A549 (cell line): Measurements from ENCODE around the gene RAD54L. TPM values are rescaled to one million over a fixed set of nuclear protein-coding genes. Genes with fewer than 3 reads are reported as not detected.

ENCODE experiments used
- ATAC-seq, 2 experiments: fragments of 200-7000 bp in 1 of 2; fragments of >200 bp in 1 of 2; cut with Nextera tagmentation in 1 of 2; cut with Tn5 transposase in 1 of 2; 3 replicates each; pipeline versions ENCODE4 v1.8.0 to v1.9.1; 2018 to 2020; ENCODE audit warnings: mild to moderate bottlenecking in 1 of 2, moderate library complexity in 1 of 2
- CTCF ChIA-PET: fragments of 300-600 bp; sonication (Branson Sonifier 250); formaldehyde crosslinking; extraction: SDS; loops from one replicate; lab custom pipeline; 2021; ENCODE audit warnings: antibody characterized with exemption, inconsistent platforms; lab: Yijun Ruan, JAX
- POLR2A ChIA-PET: fragments of 350-600 bp; formaldehyde crosslinking; extraction: SDS; loops from one replicate; lab custom pipeline; 2021; ENCODE audit warnings: antibody characterized with exemption, inconsistent platforms; lab: Yijun Ruan, JAX
- DNase-seq, 2 experiments: peaks; one replicate each; pipeline versions ENCODE4 v3.0.0 to v3.0.0-alpha.2; 2011 to 2016; ENCODE audit warnings: low read depth in 1 of 2, low spot score in 1 of 2
- FAIRE-seq: peaks from 2 replicates; lab custom pipeline; 2011; peaks lifted over from hg19 to GRCh38; lab: Jason Lieb, UNC
- H3K27ac ChIP-seq, 2 experiments: fragments of >200 bp; sonication (Bioruptor Twin); formaldehyde crosslinking; 3 replicates each; pipeline ENCODE4 v1.5.1; 2016 to 2017
- H3K4me1 ChIP-seq: fragments of >200 bp; sonication (Bioruptor Twin); formaldehyde crosslinking; 3 replicates; pipeline ENCODE4 v1.6.1; 2016
- H3K4me2 ChIP-seq: fragments of >200 bp; sonication (Bioruptor Twin); formaldehyde crosslinking; 3 replicates; pipeline ENCODE4 v1.6.1; 2016
- H3K4me3 ChIP-seq: fragments of >200 bp; sonication (Bioruptor Twin); formaldehyde crosslinking; 3 replicates; pipeline ENCODE4 v1.5.1; 2016
- H3K9me3 ChIP-seq: fragments of >200 bp; sonication (Bioruptor Twin); formaldehyde crosslinking; 3 replicates; pipeline ENCODE4 v1.6.1; 2016
- EHF ChIP-seq: fragments of 250-450 bp; sonication (Bioruptor Pico); IDR thresholded peaks from 2 replicates; pipeline ENCODE4 v1.5.0; 2020; ENCODE audit warnings: mild to moderate bottlenecking
- ESRRA ChIP-seq: fragments of 150-350 bp; IDR thresholded peaks from 2 replicates; pipeline ENCODE4 v1.6.1; 2014; ENCODE audit warnings: mild to moderate bottlenecking, low read length, borderline replicate concordance
- FOSB ChIP-seq: fragments of 250-450 bp; sonication (Bioruptor Pico); IDR thresholded peaks from 2 replicates; pipeline ENCODE4 v1.5.0; 2020; ENCODE audit warnings: mild to moderate bottlenecking, moderate library complexity
- GATA3 ChIP-seq: IDR thresholded peaks from 2 replicates; pipeline ENCODE4 v1.6.1; 2012; ENCODE audit warnings: borderline replicate concordance
- HDAC2 ChIP-seq: fragments of 200-600 bp; sonication (generic); IDR thresholded peaks from 2 replicates; pipeline ENCODE4 v1.6.1; 2016
- JUN ChIP-seq, 2 experiments: fragments of >200 bp; sonication (Bioruptor Twin); formaldehyde crosslinking; IDR thresholded peaks; 2 replicates in 1 of 2; 3 replicates in 1 of 2; pipeline ENCODE4 v1.6.1; 2016 to 2017
- KDM1A ChIP-seq: fragments of 200-600 bp; sonication (generic); IDR thresholded peaks from 2 replicates; pipeline ENCODE4 v1.6.1; 2016; ENCODE audit warnings: low read depth, mild to moderate bottlenecking
- KDM5A ChIP-seq: fragments of 200-600 bp; sonication (generic); IDR thresholded peaks from 2 replicates; pipeline ENCODE4 v1.6.1; 2016; ENCODE audit warnings: antibody characterized with exemption, mild to moderate bottlenecking
- NPAS2 ChIP-seq: fragments of 250-450 bp; sonication (Bioruptor Pico); IDR thresholded peaks from 2 replicates; pipeline ENCODE4 v1.8.0; 2022; ENCODE audit warnings: mild to moderate bottlenecking, moderate library complexity, borderline replicate concordance
- PHF8 ChIP-seq: fragments of 200-600 bp; sonication (generic); IDR thresholded peaks from 2 replicates; pipeline ENCODE4 v1.6.1; 2016; ENCODE audit warnings: low read depth, mild to moderate bottlenecking, antibody characterized with exemption, moderate library complexity, borderline replicate concordance
- RAD21 ChIP-seq, 2 experiments: fragments of >200 bp in 1 of 2; sonication (Bioruptor Twin) in 1 of 2; formaldehyde crosslinking in 1 of 2; IDR thresholded peaks in 1 of 2; conservative IDR thresholded peaks in 1 of 2; 2 replicates in 1 of 2; 3 replicates in 1 of 2; pipeline ENCODE4 v1.6.1; 2012 to 2018; ENCODE audit warnings: inconsistent platforms in 1 of 2
- RFX5 ChIP-seq: fragments of 450-650 bp; IDR thresholded peaks from 2 replicates; pipeline ENCODE4 v1.7.1; 2014; ENCODE audit warnings: antibody characterized with exemption, mild to moderate bottlenecking, moderate library complexity
- RNF2 ChIP-seq: fragments of 200-600 bp; sonication (generic); IDR thresholded peaks from 2 replicates; pipeline ENCODE4 v1.6.1; 2016; ENCODE audit warnings: low read depth, mild to moderate bottlenecking, antibody characterized with exemption, moderate library complexity, borderline replicate concordance
- SMC3 ChIP-seq: fragments of >200 bp; sonication (Bioruptor Twin); formaldehyde crosslinking; IDR thresholded peaks from 3 replicates; pipeline ENCODE4 v1.6.1; 2018; ENCODE audit warnings: inconsistent platforms
- SREBF2 ChIP-seq: fragments of 450-650 bp; IDR thresholded peaks from 2 replicates; pipeline ENCODE4 v1.6.1; 2014; ENCODE audit warnings: mild to moderate bottlenecking, moderate library complexity
- TP53 ChIP-seq: fragments of 250-450 bp; sonication (Bioruptor Pico); IDR thresholded peaks from 2 replicates; pipeline ENCODE4 v1.5.0; 2021; ENCODE audit warnings: mild to moderate bottlenecking, moderate library complexity
- ZSCAN20 ChIP-seq: fragments of 250-450 bp; sonication (Bioruptor Pico); IDR thresholded peaks from 2 replicates; pipeline ENCODE4 v1.8.0; 2022; ENCODE audit warnings: mild to moderate bottlenecking, moderate library complexity
- WGBS: methylation state at CpG from one replicate; pipeline ENCODE4 v1.1.6; 2017; ENCODE audit errors: missing lambda C conversion rate; 5-methylcytosine and 5-hydroxymethylcytosine counted together
- polyA plus RNA-seq, 4 experiments: library from polyadenylated mRNA; depleted of rRNA in 3 of 4; stranded (reverse); fragments of >200 nt; fragmentation: RNase III in 1 of 4; extraction: RNeasy Plus Mini Kit Qiagen cat#74134 plus additional on column Dnase treatment in 1 of 4; gene quantifications; 2 replicates in 3 of 4; 3 replicates in 1 of 4; pipeline ENCODE4 v1.2.3, GENCODE V29; 2011 to 2017
- TF ChIP-seq, protein P1 (sequence below): IDR thresholded peaks from 2 replicates; pipeline ENCODE4 v1.6.1; 2012; ENCODE audit warnings: low read depth, borderline replicate concordance
- TF ChIP-seq, protein P2 (sequence below): fragments of 250-450 bp; sonication (Bioruptor Pico); IDR thresholded peaks from 2 replicates; pipeline ENCODE4 v1.5.0; 2021; ENCODE audit warnings: mild to moderate bottlenecking, moderate library complexity, borderline replicate concordance
- TF ChIP-seq, protein P3 (sequence below): fragments of 250-450 bp; sonication (Bioruptor Pico); IDR thresholded peaks from 2 replicates; pipeline ENCODE4 v1.5.0; 2020; ENCODE audit warnings: low read depth, mild to moderate bottlenecking, moderate library complexity
- TF ChIP-seq, protein P4 (sequence below): fragments of >200 bp; sonication (Bioruptor Twin); formaldehyde crosslinking; IDR thresholded peaks from 3 replicates; pipeline ENCODE4 v1.5.1; 2016
- TF ChIP-seq, protein P5 (sequence below): fragments of 150-350 bp; IDR thresholded peaks from 2 replicates; pipeline ENCODE4 v1.6.1; 2014; ENCODE audit warnings: low read depth, mild to moderate bottlenecking, low read length
- TF ChIP-seq, protein P6 (sequence below): fragments of >200 bp; sonication (Bioruptor Twin); formaldehyde crosslinking; IDR thresholded peaks from 2 replicates; pipeline ENCODE4 v1.6.1; 2016

Gene RAD54L
- polyA plus RNA-seq, 2 of the 4 experiments (the other 2 are of a cell fraction), result 10.9 to 14.0 TPM

DNA sequence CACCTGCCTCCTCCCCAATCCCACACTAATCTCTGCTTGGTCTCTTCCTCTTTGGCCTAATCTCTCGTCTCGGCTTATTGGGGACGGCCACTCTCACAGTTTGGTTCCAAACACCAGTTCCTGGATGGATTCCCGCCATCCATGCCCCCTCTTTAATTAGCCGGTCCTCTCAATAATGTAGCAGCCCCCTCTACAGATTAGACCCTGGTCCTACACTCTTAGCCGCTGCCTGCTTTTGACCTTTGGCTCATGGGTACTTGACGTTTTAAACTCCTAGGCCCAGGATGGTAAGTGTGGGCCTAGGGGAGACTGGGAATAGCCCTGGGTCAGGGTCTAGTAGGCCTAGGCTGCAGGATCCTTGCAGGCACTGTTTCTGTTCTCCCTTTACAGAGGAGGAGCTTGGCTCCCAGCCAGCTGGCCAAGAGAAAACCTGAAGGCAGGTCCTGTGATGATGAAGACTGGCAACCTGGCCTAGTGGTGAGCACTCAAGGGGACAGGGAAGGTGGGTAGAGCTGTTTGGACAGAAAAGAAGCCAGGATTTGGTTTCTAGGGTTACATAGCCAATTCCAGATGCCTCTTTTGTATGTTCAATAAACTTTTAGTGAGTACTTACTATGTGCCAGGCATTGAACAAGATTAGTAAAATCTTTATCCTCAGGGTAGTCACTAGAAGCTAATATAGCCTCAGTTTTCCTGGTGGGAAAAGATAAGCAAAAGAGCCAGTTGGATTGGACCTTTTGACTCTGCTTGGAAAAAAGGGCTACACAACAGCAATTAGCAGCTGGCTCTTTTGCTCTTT, 758 bp downstream of the RAD54L start:
- no peaks in the 10 kb centered on the region for H3K9me3 ChIP-seq
- peak overlapping the region; percentile 73 to 91 for H3K27ac ChIP-seq
- DNase-seq (peak; percentile 30 to 37), ATAC-seq (peak in 1 of 2 experiments; percentile 14; a peak in 3 of 6 replicates), FAIRE-seq (no peak)
- ChIA-PET CTCF (no interaction called here), POLR2A (no interaction called here)
- peak overlapping the region; percentile 80 for H3K4me3 ChIP-seq
- H3K4me1 ChIP-seq, result peaks cover 12% of the 10 kb centered on the region
- 1% methylated on average over 7 of the region's 7 CpGs for WGBS
- peak overlapping the region; percentile 96 for H3K4me2 ChIP-seq
- no peak for TF ChIP-seq FOSB (CRISPR knock-in tag)
- TF ChIP-seq PHF8, result no peak
- no peak for TF ChIP-seq SMC3
- no peak for TF ChIP-seq RNF2
- no peak for TF ChIP-seq KDM5A
- no peak for TF ChIP-seq GATA3
- TF ChIP-seq, protein P1, sequence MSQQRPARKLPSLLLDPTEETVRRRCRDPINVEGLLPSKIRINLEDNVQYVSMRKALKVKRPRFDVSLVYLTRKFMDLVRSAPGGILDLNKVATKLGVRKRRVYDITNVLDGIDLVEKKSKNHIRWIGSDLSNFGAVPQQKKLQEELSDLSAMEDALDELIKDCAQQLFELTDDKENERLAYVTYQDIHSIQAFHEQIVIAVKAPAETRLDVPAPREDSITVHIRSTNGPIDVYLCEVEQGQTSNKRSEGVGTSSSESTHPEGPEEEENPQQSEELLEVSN, result no peak
- TF ChIP-seq SREBF2, result no peak
- TF ChIP-seq, protein P2, sequence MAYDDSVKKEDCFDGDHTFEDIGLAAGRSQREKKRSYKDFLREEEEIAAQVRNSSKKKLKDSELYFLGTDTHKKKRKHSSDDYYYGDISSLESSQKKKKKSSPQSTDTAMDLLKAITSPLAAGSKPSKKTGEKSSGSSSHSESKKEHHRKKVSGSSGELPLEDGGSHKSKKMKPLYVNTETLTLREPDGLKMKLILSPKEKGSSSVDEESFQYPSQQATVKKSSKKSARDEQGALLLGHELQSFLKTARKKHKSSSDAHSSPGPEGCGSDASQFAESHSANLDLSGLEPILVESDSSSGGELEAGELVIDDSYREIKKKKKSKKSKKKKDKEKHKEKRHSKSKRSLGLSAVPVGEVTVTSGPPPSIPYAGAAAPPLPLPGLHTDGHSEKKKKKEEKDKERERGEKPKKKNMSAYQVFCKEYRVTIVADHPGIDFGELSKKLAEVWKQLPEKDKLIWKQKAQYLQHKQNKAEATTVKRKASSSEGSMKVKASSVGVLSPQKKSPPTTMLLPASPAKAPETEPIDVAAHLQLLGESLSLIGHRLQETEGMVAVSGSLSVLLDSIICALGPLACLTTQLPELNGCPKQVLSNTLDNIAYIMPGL, result no peak
- no peak for TF ChIP-seq RFX5
- TF ChIP-seq RAD21 (conservative IDR thresholded peaks at IDR 0.05 in 1 of 2, IDR thresholded peaks at IDR 0.05 in 1 of 2), result no peak

DNA sequence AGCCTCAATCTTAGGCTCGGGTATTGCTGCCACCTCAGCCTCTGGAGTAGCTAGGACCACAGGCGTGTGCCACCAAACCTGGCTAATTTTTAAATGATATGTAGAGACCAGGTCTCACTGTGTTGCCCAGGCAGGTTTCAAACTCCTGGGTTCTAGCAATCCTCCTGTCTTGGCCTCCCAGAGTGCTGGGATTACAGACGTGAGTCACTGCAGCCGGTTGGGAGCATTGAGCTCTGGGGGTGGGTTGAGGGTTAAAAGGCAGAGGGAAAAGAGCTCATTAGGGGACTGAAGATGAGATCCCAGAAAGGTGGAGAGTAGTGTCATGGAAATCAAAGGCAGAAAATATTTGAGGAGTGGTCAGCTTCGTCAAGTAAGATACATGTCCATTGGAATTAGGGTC, 7.1 kb downstream of the RAD54L start:
- H3K4me1 ChIP-seq, result no peaks in the 10 kb centered on the region
- no peaks in the 10 kb centered on the region for H3K9me3 ChIP-seq
- DNase-seq (no peak), ATAC-seq (no peak), FAIRE-seq (no peak)
- CTCF ChIA-PET, result interaction anchor here (1.1 kb wide), 1 partner anchor 21 kb away, joined by 3 read pairs; no protein-coding TSS in a partner anchor
- no peak overlapping the region for H3K4me2 ChIP-seq
- H3K4me3 ChIP-seq, result no peak overlapping the region
- no peak overlapping the region for H3K27ac ChIP-seq
- POLR2A ChIA-PET, result no interaction called here
- 95% methylated on average over 5 of the region's 5 CpGs for WGBS
- TF ChIP-seq KDM5A, result no peak
- TF ChIP-seq, protein P2, result no peak
- TF ChIP-seq, protein P3, sequence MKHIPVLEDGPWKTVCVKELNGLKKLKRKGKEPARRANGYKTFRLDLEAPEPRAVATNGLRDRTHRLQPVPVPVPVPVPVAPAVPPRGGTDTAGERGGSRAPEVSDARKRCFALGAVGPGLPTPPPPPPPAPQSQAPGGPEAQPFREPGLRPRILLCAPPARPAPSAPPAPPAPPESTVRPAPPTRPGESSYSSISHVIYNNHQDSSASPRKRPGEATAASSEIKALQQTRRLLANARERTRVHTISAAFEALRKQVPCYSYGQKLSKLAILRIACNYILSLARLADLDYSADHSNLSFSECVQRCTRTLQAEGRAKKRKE, result no peak
- TF ChIP-seq ZSCAN20 (CRISPR knock-in tag), result no peak
- TF ChIP-seq, protein P4, sequence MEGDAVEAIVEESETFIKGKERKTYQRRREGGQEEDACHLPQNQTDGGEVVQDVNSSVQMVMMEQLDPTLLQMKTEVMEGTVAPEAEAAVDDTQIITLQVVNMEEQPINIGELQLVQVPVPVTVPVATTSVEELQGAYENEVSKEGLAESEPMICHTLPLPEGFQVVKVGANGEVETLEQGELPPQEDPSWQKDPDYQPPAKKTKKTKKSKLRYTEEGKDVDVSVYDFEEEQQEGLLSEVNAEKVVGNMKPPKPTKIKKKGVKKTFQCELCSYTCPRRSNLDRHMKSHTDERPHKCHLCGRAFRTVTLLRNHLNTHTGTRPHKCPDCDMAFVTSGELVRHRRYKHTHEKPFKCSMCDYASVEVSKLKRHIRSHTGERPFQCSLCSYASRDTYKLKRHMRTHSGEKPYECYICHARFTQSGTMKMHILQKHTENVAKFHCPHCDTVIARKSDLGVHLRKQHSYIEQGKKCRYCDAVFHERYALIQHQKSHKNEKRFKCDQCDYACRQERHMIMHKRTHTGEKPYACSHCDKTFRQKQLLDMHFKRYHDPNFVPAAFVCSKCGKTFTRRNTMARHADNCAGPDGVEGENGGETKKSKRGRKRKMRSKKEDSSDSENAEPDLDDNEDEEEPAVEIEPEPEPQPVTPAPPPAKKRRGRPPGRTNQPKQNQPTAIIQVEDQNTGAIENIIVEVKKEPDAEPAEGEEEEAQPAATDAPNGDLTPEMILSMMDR, result no peak
- TF ChIP-seq TP53 (CRISPR knock-in tag), result no peak
- no peak for TF ChIP-seq ESRRA
- no peak for TF ChIP-seq HDAC2
- TF ChIP-seq KDM1A, result no peak
- TF ChIP-seq NPAS2 (CRISPR knock-in tag), result no peak
- TF ChIP-seq SREBF2, result no peak
- no peak for TF ChIP-seq EHF (CRISPR knock-in tag)
- TF ChIP-seq, protein P5, sequence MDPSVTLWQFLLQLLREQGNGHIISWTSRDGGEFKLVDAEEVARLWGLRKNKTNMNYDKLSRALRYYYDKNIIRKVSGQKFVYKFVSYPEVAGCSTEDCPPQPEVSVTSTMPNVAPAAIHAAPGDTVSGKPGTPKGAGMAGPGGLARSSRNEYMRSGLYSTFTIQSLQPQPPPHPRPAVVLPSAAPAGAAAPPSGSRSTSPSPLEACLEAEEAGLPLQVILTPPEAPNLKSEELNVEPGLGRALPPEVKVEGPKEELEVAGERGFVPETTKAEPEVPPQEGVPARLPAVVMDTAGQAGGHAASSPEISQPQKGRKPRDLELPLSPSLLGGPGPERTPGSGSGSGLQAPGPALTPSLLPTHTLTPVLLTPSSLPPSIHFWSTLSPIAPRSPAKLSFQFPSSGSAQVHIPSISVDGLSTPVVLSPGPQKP, result no peak
- TF ChIP-seq, protein P6, sequence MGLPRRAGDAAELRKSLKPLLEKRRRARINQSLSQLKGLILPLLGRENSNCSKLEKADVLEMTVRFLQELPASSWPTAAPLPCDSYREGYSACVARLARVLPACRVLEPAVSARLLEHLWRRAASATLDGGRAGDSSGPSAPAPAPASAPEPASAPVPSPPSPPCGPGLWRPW, result no peak
- TF ChIP-seq SMC3, result no peak
- no peak for TF ChIP-seq JUN (IDR thresholded peaks at IDR 0.05)
